Fibroblast of lung (primary cell): ENCODE results near the gene AFAP1. TPM values are rescaled to one million over a fixed set of nuclear protein-coding genes. Genes with fewer than 3 reads are reported as not detected.
A peak's percentile ranks its signal among the peaks of the same experiment; 100 is the strongest.

Experiments used
- DNase-seq, 2 donors: peaks; one replicate each; pipeline versions ENCODE4 v3.0.0 to v3.0.0-alpha.2; 2010; ENCODE audit warnings: low read depth in 2 of 2
- H2AFZ ChIP-seq: 2 replicates; pipeline ENCODE4 v1.5.1; 2012; ENCODE audit warnings: low read length, control low read depth, inconsistent platforms
- H3K27ac ChIP-seq: 2 replicates; pipeline ENCODE4 v1.5.1; 2011; ENCODE audit warnings: low read length, control low read depth; ENCODE audit not compliant: insufficient read depth
- H3K27me3 ChIP-seq: 2 replicates; pipeline ENCODE4 v1.5.1; 2011; ENCODE audit warnings: mild to moderate bottlenecking, low read length; ENCODE audit not compliant: control insufficient read depth, insufficient read depth
- H3K36me3 ChIP-seq: 2 replicates; pipeline ENCODE4 v1.5.1; 2011; ENCODE audit warnings: low read length; ENCODE audit not compliant: control insufficient read depth, insufficient read depth
- H3K4me1 ChIP-seq: 2 replicates; pipeline ENCODE4 v1.5.1; 2011; ENCODE audit warnings: low read length; ENCODE audit not compliant: control insufficient read depth, insufficient read depth; ENCODE audit errors: extremely low read depth
- H3K4me2 ChIP-seq: 2 replicates; pipeline ENCODE4 v1.5.1; 2011; ENCODE audit warnings: low read length, control low read depth; ENCODE audit not compliant: insufficient read depth; ENCODE audit errors: extremely low read depth
- H3K4me3 ChIP-seq, 4 experiments: fragments of 200-600 bp in 1 of 4; sonication (generic) in 1 of 4; replicated peaks in 1 of 4; 2 replicates each; pipeline ENCODE4 v1.5.1; 2011 to 2016; ENCODE audit warnings: low read length in 4 of 4, low read depth in 3 of 4, mild to moderate bottlenecking in 3 of 4, control low read depth in 2 of 4, inconsistent platforms in 1 of 4, mixed read lengths in 1 of 4; ENCODE audit not compliant: insufficient read depth in 1 of 4; ENCODE audit errors: control extremely low read depth in 1 of 4
- H3K79me2 ChIP-seq: 2 replicates; pipeline ENCODE4 v1.5.1; 2012; ENCODE audit warnings: mild to moderate bottlenecking, low read length, inconsistent platforms; ENCODE audit not compliant: control insufficient read depth, insufficient read depth
- H3K9ac ChIP-seq: 2 replicates; pipeline ENCODE4 v1.5.1; 2011; ENCODE audit warnings: mild to moderate bottlenecking, low read length, control low read depth; ENCODE audit not compliant: insufficient read depth
- H3K9me3 ChIP-seq: 2 replicates; pipeline ENCODE4 v1.5.1; 2012; ENCODE audit warnings: low read depth, low read length; ENCODE audit not compliant: control insufficient read depth, insufficient read depth
- H4K20me1 ChIP-seq: 2 replicates; pipeline ENCODE4 v1.5.1; 2011; ENCODE audit warnings: low read length; ENCODE audit not compliant: control insufficient read depth, insufficient read depth; ENCODE audit errors: extremely low read depth
- EZH2 ChIP-seq: IDR thresholded peaks from 2 replicates; pipeline ENCODE4 v1.5.1; 2012; ENCODE audit warnings: low read length, control low read depth, mild to moderate bottlenecking; ENCODE audit errors: missing control alignments
- polyA plus RNA-seq, 2 donors: library from polyadenylated mRNA; depleted of rRNA in 1 of 2; stranded (reverse) in 1 of 2; unstranded in 1 of 2; fragments of >200 nt; gene quantifications; 2 replicates each; pipeline ENCODE4 v1.2.1, GENCODE V29; 2011 to 2012; ENCODE audit warnings: missing spikeins in 1 of 2
- total RNA-seq: library from RNA; depleted of rRNA; stranded (reverse); fragments of >200 nt; gene quantifications from 2 replicates; pipeline ENCODE4 v1.2.1, GENCODE V29; 2014
- TF ChIP-seq, protein P1 (sequence below), 2 donors: IDR thresholded peaks in 1 of 2; conservative IDR thresholded peaks in 1 of 2; 1 replicate in 1 of 2; 2 replicates in 1 of 2; pipeline ENCODE4 v1.5.1; 2011 to 2012; ENCODE audit warnings: low read length in 2 of 2, control low read depth in 1 of 2, inconsistent platforms in 1 of 2, low read depth in 1 of 2, mild to moderate bottlenecking in 1 of 2

The AFAP1 gene
- total and polyA plus RNA-seq, 2 donors (not counting 1 experiment from before 2014, with no cell fraction given) = 21.8 to 30.1 TPM

DNA sequence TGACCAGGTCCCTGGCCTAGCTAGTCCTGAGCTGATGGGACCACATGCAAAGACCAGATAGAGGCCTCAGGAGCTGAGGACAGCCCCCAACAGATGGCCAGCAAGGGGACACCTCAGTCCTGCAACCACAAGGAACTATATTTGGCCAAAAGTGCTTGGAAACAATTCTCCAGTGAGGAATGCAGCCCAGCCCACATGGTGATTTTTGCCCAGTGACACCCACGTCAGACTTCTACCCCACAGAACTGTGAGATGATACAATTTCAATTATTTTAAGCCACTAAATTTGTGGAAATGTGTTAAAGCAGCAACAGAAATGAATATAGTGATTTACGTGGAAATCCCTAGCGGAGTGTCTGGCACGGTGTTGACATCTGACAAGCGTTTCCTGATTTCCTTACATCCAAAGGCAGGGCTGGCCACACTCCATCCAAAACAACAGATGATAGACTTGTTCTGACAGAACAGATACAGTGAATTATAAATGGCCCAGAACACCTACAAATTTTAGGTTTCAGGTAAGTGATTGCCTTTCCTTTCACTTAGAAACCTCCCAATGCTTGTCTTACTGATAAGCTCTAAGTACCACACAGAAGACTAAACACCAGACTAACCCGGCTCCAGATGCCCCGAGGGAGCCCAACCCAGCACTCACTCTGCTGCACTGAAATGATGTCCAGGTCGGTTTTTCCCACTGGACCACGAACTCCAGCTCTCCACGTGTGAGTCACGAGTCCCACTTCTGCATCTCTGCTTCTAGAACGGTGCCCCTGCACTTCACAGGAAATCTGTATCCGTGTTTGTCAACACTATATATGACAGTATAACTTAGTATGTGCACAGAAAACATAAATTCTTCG, 5.8 kb downstream of the AFAP1 start:
- Histone ChIP-seq H3K27me3 (no peaks in the 10 kb centered on the region), H3K4me2 (no peak overlapping the region), H2AFZ (no peak overlapping the region), H3K9ac (no peak overlapping the region), H3K4me3 (no peak overlapping the region), H3K9me3 (no peaks in the 10 kb centered on the region), H3K27ac (no peak overlapping the region), H3K79me2 (peaks cover 83% of the 10 kb centered on the region), H4K20me1 (no peaks in the 10 kb centered on the region), H3K36me3 (no peaks in the 10 kb centered on the region), H3K4me1 (peaks cover 6% of the 10 kb centered on the region)
- DNase-seq = peak in 1 of 2 donors; percentile 72
- TF ChIP-seq, protein P1, sequence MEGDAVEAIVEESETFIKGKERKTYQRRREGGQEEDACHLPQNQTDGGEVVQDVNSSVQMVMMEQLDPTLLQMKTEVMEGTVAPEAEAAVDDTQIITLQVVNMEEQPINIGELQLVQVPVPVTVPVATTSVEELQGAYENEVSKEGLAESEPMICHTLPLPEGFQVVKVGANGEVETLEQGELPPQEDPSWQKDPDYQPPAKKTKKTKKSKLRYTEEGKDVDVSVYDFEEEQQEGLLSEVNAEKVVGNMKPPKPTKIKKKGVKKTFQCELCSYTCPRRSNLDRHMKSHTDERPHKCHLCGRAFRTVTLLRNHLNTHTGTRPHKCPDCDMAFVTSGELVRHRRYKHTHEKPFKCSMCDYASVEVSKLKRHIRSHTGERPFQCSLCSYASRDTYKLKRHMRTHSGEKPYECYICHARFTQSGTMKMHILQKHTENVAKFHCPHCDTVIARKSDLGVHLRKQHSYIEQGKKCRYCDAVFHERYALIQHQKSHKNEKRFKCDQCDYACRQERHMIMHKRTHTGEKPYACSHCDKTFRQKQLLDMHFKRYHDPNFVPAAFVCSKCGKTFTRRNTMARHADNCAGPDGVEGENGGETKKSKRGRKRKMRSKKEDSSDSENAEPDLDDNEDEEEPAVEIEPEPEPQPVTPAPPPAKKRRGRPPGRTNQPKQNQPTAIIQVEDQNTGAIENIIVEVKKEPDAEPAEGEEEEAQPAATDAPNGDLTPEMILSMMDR (conservative IDR thresholded peaks at IDR 0.05 in 1 of 2, IDR thresholded peaks at IDR 0.05 in 1 of 2; ENCODE audit: low read depth in 1 of 2, low read length in 2 of 2) = no peak
- TF ChIP-seq EZH2 = no peak

DNA sequence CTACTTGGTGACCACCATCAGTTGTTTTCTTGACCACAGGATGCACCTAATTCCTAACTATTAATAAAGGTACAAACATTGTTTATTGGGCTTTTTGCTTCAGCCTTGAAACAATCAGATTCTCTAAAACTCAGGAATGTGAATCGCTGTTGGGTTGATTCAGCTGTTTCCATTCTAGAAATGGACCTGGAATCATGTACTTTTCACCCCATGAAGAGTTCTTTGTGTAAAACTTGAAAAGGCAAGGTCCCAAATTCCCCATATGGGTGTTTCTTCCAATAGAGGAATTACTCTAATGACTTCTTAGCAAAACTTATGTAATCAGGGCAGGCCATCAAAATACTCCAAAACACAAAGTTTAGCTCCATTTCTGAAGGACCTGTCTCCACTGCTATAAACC, 7.4 kb downstream of the AFAP1 start:
- TF ChIP-seq, protein P1 (conservative IDR thresholded peaks at IDR 0.05 in 1 of 2, IDR thresholded peaks at IDR 0.05 in 1 of 2; ENCODE audit: low read depth in 1 of 2, low read length in 2 of 2) = no peak
- no peak for TF ChIP-seq EZH2

DNA sequence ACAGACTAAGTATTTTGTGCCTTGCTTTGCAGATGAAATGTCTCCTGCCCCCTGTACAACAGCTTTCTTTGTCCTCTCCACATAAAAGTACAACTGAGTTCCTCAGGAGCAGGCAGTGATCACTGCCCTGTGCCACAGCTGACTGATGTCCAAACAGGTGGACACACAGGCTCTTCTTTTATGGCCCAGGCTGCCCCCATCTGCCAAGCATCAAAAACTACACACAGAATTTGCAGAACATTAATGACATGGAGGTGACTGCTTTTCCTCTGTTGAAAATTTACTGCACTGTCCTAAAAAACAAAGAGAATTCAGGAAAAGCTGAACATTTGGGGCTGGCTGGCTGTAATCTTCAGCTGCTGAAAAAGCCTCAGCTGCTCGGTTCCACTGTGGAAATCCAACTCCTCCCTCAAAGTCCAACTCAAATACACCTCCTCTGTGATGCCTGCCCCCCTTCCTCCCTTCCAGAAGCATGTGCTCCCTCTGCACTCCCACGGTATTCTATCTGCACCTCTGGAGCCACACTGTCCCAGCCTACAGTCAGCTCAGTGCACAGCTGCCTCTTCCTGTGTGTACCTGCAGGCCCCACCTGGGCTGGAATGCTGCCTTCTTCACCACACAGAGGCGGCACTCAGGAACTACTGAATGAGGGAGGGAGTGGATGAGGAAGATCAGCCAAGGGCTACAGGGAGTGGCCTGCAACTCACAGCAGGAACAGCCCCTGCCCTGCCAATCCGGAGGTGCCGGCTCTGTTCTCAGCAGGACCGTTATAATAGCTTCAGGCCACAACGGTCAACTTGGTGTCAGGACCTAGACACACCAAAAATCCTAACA, 10.3 kb downstream of the AFAP1 start:
- Histone ChIP-seq H3K27ac (no peak overlapping the region), H3K9ac (no peak overlapping the region), H3K79me2 (peaks cover 82% of the 10 kb centered on the region)

More for the DNA sequence above, 7.4 kb downstream of the AFAP1 start:
- no peak overlapping the region for H3K4me2 ChIP-seq
- peaks cover 79% of the 10 kb centered on the region for H3K79me2 ChIP-seq
- H4K20me1 ChIP-seq = no peaks in the 10 kb centered on the region
- H3K4me3 ChIP-seq = no peak overlapping the region
- H3K27me3 ChIP-seq = no peaks in the 10 kb centered on the region
- H2AFZ ChIP-seq = no peak overlapping the region
- peaks cover 6% of the 10 kb centered on the region for H3K4me1 ChIP-seq
- H3K36me3 ChIP-seq = no peaks in the 10 kb centered on the region
- no peak overlapping the region for H3K27ac ChIP-seq
- no peaks in the 10 kb centered on the region for H3K9me3 ChIP-seq
- no peak for DNase-seq
- no peak overlapping the region for H3K9ac ChIP-seq

More for the DNA sequence above, 10.3 kb downstream of the AFAP1 start:
- no peak overlapping the region for H2AFZ ChIP-seq
- H3K4me1 ChIP-seq = peaks cover 8% of the 10 kb centered on the region
- no peaks in the 10 kb centered on the region for H4K20me1 ChIP-seq
- no peak overlapping the region for H3K4me3 ChIP-seq
- no peaks in the 10 kb centered on the region for H3K9me3 ChIP-seq
- H3K27me3 ChIP-seq = no peaks in the 10 kb centered on the region
- DNase-seq = peak in 1 of 2 donors; percentile 53
- H3K36me3 ChIP-seq = no peaks in the 10 kb centered on the region
- no peak overlapping the region for H3K4me2 ChIP-seq
- TF ChIP-seq, protein P1 (conservative IDR thresholded peaks at IDR 0.05 in 1 of 2, IDR thresholded peaks at IDR 0.05 in 1 of 2; ENCODE audit: low read depth in 1 of 2, low read length in 2 of 2) = peak; percentile 19 to 32
- TF ChIP-seq EZH2 = no peak
